ENCODE results near the gene SAC3D1. TPM values are rescaled to one million over a fixed set of nuclear protein-coding genes. Genes with fewer than 3 reads are reported as not detected.

The SAC3D1 gene
- polyA plus RNA-seq, 1 of the 3 experiments (the other 2 are of a cell fraction): 22.5 TPM

DNA sequence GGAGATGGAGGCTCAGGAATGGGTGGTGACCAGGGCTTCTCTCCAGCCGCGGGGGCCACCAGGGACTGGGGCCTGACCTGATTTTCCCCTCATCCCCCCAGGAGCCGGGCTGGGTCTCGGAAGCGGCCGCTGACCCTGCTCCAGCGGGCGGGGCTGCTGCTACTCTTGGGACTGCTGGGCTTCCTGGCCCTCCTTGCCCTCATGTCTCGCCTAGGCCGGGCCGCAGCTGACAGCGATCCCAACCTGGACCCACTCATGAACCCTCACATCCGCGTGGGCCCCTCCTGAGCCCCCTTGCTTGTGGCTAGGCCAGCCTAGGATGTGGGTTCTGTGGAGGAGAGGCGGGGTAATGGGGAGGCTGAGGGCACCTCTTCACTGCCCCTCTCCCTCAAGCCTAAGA lies 46.8 kb downstream of the SAC3D1 start:
- no peaks in the 10 kb centered on the region for H4K20me1 ChIP-seq (ENCODE audit: insufficient read depth)
- no peak for DNase-seq
- WGBS (ENCODE audit: low lambda C conversion rate): 96% methylated on average over 4 of the region's 15 CpGs
- H3K36me3 ChIP-seq (replicated peaks in 1 of 2; ENCODE audit: control insufficient read depth in 1 of 2, insufficient read depth in 2 of 2, low read length in 1 of 2): peaks cover 8 to 39% of the 10 kb centered on the region in 2 experiments
- H3K27me3 ChIP-seq (ENCODE audit: insufficient read depth): no peaks in the 10 kb centered on the region
- CTCF ChIA-PET: interaction anchor here (1.6 kb wide), 1 partner anchor 74 kb away, joined by 5 read pairs; the partner anchor contains the start of gene ARL2
- no peak overlapping the region for H3K4me2 ChIP-seq
- no peak overlapping the region for H3K9ac ChIP-seq
- POLR2A ChIA-PET: no interaction called here
- H3K79me2 ChIP-seq (ENCODE audit: insufficient read depth): peaks cover 28% of the 10 kb centered on the region
- TF ChIP-seq ELF1 (IDR thresholded peaks at IDR 0.05): no peak
- no peak for TF ChIP-seq SMC3 (IDR thresholded peaks at IDR 0.05; ENCODE audit: low read depth, low read length)
- no peak for TF ChIP-seq FOXM1 (IDR thresholded peaks at IDR 0.05; ENCODE audit: low read depth)
- TF ChIP-seq MXI1 (IDR thresholded peaks at IDR 0.05; ENCODE audit: low read depth, low read length): no peak
- TF ChIP-seq GABPA (IDR thresholded peaks at IDR 0.05; ENCODE audit: low read depth): no peak
- TF ChIP-seq SIN3A (IDR thresholded peaks at IDR 0.05; ENCODE audit: borderline replicate concordance, low read depth, low read length): no peak
- TF ChIP-seq, protein P1, sequence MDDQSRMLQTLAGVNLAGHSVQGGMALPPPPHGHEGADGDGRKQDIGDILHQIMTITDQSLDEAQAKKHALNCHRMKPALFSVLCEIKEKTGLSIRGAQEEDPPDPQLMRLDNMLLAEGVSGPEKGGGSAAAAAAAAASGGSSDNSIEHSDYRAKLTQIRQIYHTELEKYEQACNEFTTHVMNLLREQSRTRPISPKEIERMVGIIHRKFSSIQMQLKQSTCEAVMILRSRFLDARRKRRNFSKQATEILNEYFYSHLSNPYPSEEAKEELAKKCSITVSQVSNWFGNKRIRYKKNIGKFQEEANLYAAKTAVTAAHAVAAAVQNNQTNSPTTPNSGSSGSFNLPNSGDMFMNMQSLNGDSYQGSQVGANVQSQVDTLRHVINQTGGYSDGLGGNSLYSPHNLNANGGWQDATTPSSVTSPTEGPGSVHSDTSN (IDR thresholded peaks at IDR 0.05): no peak
- TF ChIP-seq, protein P2, sequence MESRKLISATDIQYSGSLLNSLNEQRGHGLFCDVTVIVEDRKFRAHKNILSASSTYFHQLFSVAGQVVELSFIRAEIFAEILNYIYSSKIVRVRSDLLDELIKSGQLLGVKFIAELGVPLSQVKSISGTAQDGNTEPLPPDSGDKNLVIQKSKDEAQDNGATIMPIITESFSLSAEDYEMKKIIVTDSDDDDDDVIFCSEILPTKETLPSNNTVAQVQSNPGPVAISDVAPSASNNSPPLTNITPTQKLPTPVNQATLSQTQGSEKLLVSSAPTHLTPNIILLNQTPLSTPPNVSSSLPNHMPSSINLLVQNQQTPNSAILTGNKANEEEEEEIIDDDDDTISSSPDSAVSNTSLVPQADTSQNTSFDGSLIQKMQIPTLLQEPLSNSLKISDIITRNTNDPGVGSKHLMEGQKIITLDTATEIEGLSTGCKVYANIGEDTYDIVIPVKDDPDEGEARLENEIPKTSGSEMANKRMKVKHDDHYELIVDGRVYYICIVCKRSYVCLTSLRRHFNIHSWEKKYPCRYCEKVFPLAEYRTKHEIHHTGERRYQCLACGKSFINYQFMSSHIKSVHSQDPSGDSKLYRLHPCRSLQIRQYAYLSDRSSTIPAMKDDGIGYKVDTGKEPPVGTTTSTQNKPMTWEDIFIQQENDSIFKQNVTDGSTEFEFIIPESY (IDR thresholded peaks at IDR 0.05; ENCODE audit: borderline replicate concordance, low read depth): no peak
- no peak for TF ChIP-seq CHD2 (IDR thresholded peaks at IDR 0.05; ENCODE audit: low read length, partially characterized antibody)
- TF ChIP-seq, protein P3, sequence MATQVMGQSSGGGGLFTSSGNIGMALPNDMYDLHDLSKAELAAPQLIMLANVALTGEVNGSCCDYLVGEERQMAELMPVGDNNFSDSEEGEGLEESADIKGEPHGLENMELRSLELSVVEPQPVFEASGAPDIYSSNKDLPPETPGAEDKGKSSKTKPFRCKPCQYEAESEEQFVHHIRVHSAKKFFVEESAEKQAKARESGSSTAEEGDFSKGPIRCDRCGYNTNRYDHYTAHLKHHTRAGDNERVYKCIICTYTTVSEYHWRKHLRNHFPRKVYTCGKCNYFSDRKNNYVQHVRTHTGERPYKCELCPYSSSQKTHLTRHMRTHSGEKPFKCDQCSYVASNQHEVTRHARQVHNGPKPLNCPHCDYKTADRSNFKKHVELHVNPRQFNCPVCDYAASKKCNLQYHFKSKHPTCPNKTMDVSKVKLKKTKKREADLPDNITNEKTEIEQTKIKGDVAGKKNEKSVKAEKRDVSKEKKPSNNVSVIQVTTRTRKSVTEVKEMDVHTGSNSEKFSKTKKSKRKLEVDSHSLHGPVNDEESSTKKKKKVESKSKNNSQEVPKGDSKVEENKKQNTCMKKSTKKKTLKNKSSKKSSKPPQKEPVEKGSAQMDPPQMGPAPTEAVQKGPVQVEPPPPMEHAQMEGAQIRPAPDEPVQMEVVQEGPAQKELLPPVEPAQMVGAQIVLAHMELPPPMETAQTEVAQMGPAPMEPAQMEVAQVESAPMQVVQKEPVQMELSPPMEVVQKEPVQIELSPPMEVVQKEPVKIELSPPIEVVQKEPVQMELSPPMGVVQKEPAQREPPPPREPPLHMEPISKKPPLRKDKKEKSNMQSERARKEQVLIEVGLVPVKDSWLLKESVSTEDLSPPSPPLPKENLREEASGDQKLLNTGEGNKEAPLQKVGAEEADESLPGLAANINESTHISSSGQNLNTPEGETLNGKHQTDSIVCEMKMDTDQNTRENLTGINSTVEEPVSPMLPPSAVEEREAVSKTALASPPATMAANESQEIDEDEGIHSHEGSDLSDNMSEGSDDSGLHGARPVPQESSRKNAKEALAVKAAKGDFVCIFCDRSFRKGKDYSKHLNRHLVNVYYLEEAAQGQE (IDR thresholded peaks at IDR 0.05; ENCODE audit: low read depth, low read length): no peak
- no peak for TF ChIP-seq YY1 (IDR thresholded peaks at IDR 0.05; ENCODE audit: low read depth)
- no peak for TF ChIP-seq JUND (IDR thresholded peaks at IDR 0.05)
- TF ChIP-seq, protein P4, sequence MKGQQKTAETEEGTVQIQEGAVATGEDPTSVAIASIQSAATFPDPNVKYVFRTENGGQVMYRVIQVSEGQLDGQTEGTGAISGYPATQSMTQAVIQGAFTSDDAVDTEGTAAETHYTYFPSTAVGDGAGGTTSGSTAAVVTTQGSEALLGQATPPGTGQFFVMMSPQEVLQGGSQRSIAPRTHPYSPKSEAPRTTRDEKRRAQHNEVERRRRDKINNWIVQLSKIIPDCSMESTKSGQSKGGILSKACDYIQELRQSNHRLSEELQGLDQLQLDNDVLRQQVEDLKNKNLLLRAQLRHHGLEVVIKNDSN (IDR thresholded peaks at IDR 0.05; ENCODE audit: borderline replicate concordance, low read depth): no peak
- no peak for TF ChIP-seq GATA2 (CRISPR knock-in tag; IDR thresholded peaks at IDR 0.05)
- no peak for TF ChIP-seq EP300 (IDR thresholded peaks at IDR 0.05; ENCODE audit: borderline replicate concordance in 1 of 2, low read depth in 1 of 2, low read length in 1 of 2)
- H3K4me1 ChIP-seq (ENCODE audit: control insufficient read depth in 1 of 2, insufficient read depth in 2 of 2, low read depth in 1 of 2, low read length in 1 of 2): peaks cover 8 to 17% of the 10 kb centered on the region in 2 experiments
- no peak overlapping the region for H2AFZ ChIP-seq (ENCODE audit: low read depth)
- H3F3A ChIP-seq (replicated peaks; ENCODE audit: insufficient read depth): peaks cover 8% of the 10 kb centered on the region
- H3K9me2 ChIP-seq: no peaks in the 10 kb centered on the region
- H3K4me3 ChIP-seq (ENCODE audit: low read depth in 2 of 2, low read length in 1 of 2): no peak overlapping the region
- H3K9me3 ChIP-seq: no peaks in the 10 kb centered on the region
- H3K27ac ChIP-seq (ENCODE audit: low read depth in 2 of 2, low read length in 1 of 2): no peak overlapping the region

Measured in SK-N-SH (cell line).